GM21825 (cell line): ENCODE results near the gene OSBPL5.

Source experiments
- ATAC-seq: cut with Tn5 transposase; IDR thresholded peaks from one replicate; pipeline ENCODE4 v1.9.1; 2021; ENCODE audit warnings: mild to moderate bottlenecking, moderate library complexity; ENCODE audit not compliant: unreplicated experiment

Gene OSBPL5

DNA sequence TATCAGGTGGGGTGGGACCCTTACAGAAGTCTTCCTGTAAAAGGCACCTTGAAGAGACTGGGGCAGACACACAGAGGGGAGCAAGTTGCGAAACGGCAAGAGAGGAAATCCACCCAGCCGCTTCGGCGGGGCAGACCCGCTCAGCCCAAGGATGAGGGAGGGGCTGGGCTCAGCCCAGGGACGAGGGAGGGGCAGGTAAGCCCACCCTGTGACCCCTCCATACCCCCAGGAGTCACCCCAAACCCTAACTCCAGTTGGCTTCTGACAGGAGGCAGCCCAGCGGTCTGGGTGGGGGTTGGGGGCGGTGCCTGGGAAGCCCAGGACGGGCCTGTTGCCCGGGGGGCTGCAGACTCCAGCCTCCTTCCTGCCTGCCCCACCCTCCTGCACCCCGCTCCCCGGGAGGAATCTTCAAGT is 965 bp downstream of the OSBPL5 start:
- no peak for ATAC-seq

DNA sequence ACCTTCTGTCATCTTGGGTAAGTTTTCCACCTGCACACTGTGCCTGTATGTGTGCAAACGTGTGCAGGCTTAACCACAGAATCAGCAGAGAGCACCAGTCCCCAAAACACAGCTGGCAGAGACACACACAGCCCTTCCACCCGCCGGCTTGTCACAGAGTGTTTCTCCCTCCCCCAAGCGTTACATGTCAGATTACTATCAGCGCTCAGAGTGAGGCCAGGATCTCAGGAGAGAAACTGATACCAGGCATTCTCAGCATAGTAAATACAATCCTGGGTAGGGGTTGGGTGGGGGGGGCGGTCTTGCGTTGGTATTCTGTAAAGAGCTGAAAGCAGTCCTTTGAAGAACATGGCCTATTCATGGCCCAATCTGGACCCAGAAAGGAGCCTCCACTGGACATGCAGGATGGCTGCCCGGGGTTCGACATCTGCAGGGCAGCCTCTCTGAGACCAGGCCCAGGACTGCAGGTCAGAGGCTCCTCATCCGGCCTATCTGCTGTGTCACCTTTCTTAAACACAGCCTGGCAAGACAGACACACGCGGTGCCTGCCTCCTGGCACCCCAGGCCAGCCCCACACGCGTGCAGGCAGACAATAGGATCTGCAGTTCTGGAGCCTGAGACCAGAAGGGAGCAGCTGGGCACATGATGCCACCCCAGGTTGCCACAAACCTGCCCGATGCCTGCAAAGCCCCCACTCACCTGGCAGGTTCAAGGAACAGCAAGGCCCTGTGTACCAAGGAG is 1.7 kb downstream of the OSBPL5 start:
- no peak for ATAC-seq

DNA sequence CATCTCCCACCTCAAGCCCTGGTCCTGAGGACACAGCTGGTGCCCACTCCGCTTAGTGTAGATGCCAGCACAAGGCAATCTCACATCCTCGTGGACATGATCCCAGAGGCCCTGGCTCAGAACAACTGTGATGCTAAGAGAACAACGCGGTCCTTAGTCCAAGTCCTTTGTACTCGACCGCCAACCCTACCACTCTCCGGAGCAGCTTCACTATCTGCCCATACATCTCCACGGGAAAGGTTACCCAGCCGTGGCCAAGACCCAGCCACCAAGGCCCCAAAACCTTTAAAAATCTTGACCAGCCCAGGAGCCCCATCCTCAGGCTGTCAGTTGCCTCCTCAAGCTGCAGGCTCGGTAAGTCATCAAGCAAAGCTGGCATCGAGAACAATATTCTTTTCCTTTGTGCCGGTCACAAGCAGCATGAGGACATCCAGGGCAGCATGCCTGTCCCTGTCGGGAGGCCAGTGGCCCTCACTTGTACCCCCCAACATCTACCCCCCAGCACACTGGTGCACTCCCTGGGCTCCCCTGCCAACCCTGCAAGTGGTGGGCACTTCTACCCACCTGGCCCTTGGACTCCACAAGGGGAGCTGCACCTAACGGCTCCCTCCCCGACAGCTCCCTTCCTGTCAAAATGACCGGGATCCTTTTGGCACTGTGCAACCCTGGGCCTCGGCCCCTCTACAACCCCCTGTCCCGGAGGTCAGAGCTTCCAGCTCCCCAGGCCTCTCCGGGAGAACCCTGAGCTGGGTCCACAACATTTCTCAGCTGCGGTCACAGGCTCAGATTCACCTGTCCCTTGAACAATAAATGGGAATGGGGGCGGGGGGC is 2.5 kb downstream of the OSBPL5 start:
- ATAC-seq = no peak

DNA sequence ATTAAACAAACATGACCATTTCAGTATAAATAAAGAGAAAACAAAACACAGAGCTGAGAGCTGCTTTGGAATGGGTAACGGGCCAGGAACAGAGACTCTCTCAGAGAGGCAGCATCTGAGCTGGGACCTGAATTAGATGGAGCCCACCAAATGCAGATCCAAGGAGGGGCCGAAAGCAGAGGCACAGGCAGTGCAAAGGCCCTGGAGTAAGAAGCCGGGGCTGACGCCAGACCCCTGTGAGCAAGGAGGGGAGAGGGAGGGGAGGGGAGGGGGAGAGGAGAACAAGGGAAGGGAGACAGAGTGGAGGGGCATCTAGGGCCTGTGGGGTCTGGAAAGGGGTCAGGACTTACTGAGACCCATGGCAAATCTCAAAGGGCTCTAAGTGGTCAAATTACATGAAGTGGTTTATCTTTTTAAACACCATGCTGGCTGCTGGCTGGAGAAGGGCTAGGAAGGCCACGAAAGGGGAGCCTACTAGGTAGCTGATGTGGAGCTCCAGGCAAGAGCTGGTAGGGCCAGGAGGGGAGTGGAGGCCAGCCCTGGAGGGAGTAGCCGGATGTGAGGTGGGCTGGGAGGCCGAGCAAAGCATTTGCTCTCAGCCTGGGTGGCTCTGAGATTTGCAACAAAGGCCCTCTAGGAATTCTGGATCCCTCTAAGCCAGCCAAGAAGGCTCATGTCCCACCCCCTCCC is 3.2 kb downstream of the OSBPL5 start:
- no peak for ATAC-seq

DNA sequence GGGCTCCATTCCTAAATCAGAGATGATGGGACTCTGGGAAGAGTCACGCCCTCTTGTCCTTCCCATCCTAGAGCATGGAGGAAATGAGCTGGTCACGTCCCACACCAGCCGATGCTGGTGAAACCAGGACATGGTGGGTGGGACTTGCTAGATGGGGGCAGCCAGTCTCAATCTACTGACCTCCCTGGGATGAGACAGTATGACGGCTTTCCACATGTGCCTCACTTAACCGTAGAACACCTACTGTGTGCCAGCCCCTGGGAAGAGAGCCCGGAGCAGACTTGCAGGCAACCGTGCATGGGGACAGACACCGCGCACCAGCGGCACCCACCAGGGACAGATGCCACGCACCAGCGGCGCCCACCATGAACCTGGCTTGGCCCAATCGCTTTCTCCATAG is 3.8 kb downstream of the OSBPL5 start:
- ATAC-seq = no peak

DNA sequence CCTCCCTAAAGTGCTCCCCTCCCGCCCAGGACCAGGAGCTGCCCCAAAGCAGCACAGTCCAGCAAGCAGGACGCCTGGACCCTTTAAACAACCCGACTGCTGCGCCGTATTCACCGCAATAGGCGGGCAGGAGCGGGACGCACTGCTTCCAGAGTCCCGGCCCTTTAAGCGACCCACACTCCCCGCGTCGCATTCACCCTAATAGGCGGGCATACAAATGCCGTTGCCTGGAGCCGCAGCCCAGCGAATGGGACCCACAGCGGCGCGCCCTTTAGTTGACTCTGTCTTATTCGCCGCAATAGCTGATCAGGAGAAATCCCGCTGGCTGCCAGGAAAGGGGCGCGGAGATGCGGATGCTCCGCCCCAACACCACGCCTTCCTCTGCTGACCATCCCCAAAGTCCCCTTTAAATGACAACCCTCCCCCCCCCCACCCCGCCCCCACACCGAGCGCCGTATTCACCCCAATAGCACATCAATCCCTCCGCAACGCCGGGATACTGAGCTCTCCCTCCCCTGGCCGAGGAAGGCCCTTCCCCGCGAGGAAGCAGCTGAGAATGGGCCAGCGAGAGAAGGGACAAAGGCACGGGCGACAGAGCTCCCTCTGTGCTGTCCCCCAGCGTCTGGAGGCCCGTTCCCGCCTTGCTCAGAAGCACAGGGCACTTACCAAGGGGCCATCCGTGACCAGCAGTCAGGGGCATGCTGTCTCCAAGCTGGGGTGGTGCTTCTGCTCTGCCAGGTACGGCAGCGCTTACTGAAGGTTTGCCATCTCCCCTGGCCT is 4.7 kb downstream of the OSBPL5 start:
- no peak for ATAC-seq

DNA sequence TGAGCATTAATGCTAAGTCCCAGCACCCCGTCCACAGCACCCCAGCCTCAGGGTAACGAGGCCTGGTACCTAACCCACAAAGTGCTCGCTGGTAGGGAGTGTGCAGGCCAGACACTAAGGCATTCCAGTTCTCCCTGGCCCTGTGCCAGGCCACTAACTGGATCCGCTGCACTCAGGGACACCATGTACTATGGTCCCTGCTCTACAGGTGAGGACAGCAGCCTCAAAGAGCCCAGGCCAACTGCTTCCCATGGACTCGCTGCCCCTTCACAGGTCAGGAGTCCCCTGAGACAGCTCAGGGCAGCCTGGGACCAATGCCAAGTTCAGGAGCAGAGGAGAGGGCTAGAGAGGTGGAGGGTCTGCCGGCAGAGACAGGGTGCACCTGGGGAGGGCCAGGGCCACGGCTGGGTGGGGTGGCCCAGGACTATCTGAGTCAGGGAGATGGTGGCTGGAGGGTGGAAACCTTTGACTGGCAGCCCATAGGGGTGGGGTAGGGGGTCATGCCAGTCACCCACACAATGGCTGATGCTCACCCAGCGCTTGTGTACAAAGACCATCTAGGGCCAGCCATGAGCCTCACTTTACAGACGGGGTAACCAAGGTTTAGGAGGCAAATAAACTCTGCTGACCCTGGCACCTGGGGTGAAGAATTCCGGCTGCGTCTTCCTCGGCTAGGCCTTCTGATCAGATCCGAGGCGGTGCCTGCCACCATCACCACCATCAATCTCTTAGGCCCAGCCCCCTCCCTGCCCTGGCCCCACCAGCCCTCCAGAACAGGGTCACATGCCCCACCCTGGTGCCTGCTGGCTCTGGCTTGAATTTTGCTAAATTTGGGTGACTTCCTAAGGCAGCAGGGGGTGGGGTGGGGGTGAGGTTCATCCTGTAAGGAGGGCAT is 5.6 kb downstream of the OSBPL5 start:
- ATAC-seq = no peak

DNA sequence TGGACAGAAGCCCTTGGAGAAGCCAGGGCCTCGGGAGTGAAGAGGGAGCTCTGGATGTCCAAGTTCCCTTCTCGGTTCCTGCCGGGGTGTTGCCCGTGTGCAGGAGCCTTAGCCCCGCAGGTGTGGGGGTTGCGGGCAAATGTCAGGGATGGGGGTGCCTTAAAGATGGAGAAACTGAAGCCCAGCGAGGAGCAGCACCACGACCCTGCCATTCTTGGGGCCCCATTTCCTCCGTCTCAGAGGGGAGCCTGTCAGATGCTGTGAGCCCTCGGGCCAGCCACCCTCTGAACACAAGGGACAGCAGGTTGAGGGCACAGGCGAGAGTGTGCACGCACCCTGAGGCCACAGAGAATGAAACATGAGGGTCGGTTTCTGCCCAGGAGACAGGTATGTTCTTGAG is 6.3 kb downstream of the OSBPL5 start:
- no peak for ATAC-seq

DNA sequence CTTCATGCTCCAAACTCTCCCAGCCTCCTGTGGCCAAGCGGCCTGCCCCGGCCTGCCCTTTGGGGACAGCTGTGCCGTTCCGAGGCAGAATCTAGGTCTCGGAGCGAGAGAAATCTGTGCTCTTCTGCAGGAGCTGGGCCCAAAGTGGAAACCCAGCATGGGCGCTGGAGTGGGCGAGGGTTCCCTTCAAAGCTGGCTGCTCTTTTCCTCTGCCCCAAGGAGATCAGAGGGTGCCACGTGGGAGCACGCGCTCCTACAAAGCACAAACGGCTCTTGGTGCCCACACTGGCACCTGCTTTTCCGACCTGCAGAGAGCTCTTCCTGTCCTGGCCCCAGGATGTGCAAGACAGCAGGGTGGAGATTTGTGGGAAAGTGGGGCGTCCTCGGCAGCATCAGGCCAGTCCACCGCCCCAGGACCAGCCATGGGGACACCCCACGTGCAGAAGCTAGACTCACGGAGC is 6.9 kb downstream of the OSBPL5 start:
- ATAC-seq = no peak

DNA sequence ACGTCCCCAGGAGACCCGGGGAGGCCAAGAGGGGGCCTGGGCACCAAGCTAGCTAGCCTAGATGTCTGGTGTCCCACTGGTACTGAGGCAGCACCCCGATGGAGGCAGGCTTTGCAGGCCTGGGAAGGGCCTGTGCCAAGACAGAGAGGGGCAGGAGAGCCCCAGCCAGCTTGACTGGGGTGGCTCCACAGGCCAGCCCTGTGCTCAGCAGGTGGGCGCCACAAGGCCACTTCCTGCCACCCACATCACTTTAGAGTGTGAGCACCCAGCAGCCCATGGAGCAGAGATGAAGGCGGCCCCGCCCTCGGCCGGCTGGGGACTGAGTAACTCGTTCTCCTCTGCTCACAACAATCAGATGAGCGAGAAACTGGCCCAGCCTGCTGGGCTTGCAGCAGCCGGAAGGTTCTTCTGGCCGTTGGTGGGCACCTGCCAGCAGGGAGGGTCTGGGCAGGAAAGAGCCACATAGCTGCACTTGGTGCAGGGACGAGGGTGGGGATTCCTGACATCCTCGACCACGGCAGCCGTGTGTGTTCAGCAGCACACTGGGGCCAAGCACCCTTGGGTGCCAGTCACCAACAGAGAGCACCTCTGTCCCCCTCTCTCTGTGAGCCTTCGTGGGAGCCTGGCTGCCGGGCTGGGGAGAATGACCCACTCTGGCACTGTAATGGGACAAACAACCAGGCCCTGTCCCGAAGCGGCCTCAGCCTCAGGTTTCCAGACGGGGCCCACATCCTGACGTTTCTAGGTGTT is 7.6 kb downstream of the OSBPL5 start:
- ATAC-seq = no peak

DNA sequence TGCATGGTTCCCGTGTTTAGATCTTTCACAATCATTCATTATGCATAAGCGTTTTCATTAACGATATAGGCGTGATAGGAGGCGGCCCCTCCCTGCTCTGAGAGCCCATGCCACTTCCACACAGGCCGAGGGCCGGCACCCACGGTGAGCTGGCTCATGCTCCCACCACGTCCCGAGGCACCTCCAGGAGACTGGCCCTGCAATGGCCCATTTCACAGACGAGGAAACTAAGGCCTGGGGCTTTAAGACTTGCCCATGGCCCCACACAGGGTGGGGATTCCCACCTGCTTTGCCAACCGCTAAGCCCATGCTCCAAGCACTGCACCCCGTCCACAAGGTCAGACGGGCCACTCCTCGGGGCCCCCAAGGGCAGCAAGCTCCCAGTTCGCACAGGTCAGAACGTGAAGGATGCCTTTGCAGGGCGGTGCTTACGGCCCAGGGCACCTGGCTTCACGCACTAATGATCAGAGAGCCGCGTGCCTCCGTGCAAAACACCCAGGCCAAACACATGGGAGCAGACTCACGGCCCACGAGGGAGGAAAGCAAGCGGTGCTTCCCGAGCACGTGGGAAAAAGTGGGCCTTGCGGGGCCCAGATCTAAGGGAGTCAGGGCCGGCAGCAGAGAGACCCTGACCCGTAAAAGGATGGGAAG is 8.3 kb downstream of the OSBPL5 start:
- ATAC-seq = no peak

DNA sequence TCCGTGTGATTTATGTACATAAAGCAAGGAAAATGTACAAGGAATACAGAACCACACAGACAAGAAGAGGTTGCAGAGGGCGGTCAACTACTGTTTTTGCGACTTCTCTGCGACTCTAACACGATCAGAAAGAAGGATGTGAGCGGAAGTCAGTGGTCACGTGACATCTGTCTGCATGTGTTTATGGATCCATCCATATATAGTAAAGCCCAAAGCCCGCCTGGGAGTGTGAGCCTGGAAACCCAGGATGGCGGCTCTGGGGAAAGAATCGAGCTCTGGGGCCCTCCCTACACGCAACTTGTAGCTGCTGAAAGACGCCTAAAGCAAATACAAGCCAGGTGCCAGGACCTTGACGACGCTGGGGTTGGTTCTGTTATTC is 8.8 kb downstream of the OSBPL5 start:
- no peak for ATAC-seq

DNA sequence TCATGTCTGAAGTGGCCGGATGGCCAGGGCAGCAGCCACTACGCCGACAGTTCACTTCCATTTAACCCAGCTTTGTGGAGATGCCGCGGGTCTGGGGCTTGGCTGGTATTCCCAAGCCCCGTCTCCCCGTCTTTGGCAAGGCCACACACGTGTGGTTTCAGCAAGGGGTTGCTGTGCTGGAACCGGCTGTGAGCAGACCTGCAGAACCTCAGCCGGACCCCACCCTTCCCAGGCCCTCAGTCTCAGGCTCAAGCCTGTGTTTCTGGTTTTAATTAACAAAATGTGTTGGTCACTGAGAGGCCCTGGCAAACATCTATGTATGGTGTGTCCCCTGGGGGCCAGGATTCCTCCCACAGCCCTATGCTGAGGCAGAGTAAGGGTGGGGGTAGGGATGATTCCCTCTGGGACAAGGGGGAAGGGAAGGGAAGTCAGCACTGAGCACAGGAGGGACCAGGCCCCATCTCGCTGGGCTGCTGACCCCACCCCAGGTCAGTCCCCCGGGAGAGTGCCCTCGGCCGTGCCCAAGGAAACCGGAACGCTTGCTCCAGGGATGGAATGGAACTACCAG is 9.3 kb downstream of the OSBPL5 start:
- ATAC-seq = no peak

DNA sequence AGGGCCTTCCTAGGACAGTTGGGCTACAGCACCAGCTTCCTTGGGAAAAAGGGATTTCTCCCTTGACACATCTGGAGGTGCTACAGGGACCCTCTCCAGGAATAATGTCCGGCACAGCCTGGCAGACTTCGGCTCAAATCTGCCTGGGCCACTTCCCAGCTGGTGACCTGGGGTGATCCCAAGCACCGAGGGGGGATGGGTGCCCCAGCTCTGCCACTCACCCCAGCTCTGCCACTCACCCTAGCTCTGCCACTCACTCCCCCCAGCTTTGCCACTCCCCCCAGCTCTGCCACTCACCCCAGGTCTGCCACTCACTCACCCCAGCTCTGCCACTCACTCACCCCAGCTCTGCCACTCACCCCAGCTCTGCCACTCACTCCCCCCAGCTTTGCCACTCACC is 9.9 kb downstream of the OSBPL5 start:
- ATAC-seq = no peak

DNA sequence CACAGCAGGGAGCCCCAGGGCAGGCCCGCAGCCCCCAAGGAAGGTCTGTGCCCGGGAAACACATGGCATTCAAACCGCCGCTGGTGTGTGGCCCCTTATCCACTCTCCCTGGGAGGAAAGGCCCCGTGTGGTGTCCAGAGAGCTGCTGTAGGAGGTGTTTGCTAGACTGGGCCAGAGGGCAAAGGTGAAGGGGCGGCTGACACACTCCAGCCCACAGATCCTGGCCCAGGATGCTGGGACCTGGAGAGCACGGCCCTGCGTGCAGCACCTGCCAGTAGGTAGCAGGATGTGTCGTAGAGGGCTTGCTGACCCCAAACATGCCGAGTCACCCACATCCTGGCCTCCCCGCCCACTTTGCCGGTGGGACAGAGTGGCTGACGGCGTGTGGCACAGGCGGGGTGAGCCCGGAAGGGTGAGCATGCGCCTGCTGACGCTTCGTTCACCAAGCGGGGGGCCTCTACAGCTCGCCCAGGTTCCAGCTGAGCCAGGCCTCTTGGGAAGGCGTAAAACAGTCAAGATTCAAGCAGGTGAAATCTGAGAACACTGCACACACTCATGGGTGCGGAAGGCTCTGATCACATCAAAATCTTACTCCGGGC is 11.0 kb downstream of the OSBPL5 start:
- ATAC-seq = no peak

DNA sequence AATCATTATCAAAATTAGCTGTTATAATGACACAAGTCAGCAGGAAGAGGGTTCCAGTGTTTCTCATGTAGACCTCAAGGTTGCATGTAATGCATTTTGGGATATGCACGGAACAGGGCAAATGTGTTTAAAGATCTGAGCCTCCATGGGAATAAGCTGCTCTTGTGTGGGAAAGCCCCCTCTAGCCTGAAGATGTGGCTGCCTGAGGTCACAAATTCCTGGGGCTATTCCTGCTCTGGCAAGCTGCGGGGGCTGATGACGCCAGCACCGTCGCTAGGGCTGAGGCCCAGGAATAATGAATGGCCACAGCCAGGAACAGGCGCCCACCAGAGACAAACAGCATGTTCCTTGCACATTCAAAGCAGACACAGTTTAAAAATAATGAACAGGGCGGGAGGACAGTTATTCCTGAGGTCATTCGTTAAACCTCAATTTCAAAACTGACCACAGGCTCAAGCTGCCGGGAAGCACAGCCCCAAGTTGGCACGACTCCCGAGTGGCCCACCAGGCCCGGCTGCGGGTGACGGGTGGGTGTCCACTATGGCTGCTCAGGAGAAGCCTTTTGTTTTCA is 11.7 kb downstream of the OSBPL5 start:
- no peak for ATAC-seq

DNA sequence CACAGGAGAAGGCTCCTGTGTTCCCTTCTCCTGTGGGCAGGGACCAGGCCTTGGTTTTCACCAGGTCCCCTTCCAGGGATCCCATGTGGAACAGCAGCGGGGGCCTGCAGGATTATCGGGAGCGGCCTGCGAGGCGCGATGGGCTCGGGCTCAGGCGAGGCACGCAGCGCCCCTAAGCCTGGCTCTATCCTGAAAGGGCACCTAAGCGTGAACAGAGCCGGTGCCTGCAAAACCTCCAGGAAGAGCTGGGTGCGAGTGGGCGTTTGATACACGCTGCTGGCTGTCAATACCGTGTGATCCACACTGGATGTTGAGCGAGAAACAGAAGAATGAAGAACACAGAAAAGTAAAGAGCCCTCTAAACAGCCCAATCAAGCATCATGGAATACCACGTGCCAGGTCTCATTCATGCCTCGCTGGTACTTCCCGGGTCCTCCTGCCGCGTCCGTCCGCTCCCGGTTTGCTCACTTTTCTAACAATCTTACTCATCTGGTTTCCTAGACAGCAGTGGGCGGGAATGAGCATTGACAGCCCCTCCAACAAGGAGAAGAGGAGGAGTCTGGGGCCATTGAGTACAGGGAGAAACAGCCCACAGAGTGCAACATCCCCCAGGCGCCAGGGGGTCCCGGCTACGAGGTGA is 12.5 kb downstream of the OSBPL5 start:
- no peak for ATAC-seq
